ENCODE measurements around the gene TNPO3. TPM values are rescaled to one million over a fixed set of nuclear protein-coding genes. Genes with fewer than 3 reads are reported as not detected.
A peak's percentile ranks its signal among the peaks of the same experiment; 100 is the strongest.

Gene TNPO3
- total and polyA plus RNA-seq, 12 donors = 10.6 to 61.1 (median 41.8) TPM

GRCh38 chr7:128954150-128954549, 100.8 kb downstream of the TNPO3 start:
- Histone ChIP-seq H3K4me3 (no peak overlapping the region), H3K27ac (no peak overlapping the region), H3K4me1 (replicated peaks in 1 of 2) (no peaks in the 10 kb centered on the region), H3K9me3 (replicated peaks in 1 of 3) (no peaks in the 10 kb centered on the region), H3K36me3 (replicated peaks in 1 of 2) (peaks cover 0 to 51% of the 10 kb centered on the region in 2 donors), H3K27me3 (no peaks in the 10 kb centered on the region)
- WGBS, 4 donors = 76 to 86% (median 84%) methylated on average over 2 of the region's 2 CpGs
- TF ChIP-seq POLR2A (IDR thresholded peaks at IDR 0.05) = no peak
- TF ChIP-seq CTCF (IDR thresholded peaks at IDR 0.05) = no peak
- DNase-seq = no peak
- intact Hi-C loops (cut with DNase I) = no loop called here

- intact Hi-C loops (cut with DNase I) = no loop called here
Observed at GRCh38 chr7:128951296-128951695, 103.6 kb downstream of the TNPO3 start.

GRCh38 chr7:128948976-128949760, 105.7 kb downstream of the TNPO3 start:
- H3K4me3 ChIP-seq = no peak overlapping the region
- H3K27me3 ChIP-seq = no peaks in the 10 kb centered on the region
- peak in 2 of 7 donors; percentile 14 to 52 for DNase-seq
- intact Hi-C loops (cut with DNase I) = no loop called here
- H3K36me3 ChIP-seq (replicated peaks in 1 of 2) = peaks cover 0 to 7% of the 10 kb centered on the region in 2 donors
- no peaks in the 10 kb centered on the region for H3K9me3 ChIP-seq (replicated peaks in 1 of 3)
- H3K4me1 ChIP-seq (replicated peaks in 1 of 2) = peaks cover 3 to 8% of the 10 kb centered on the region in 2 donors
- peak overlapping the region in 1 of 5 donors; percentile 16 for H3K27ac ChIP-seq
- 87 to 92% (median 91%) methylated on average over 2 to 4 of the region's 4 CpGs for WGBS, 4 donors
- TF ChIP-seq CTCF (IDR thresholded peaks at IDR 0.05) (no peak), POLR2A (IDR thresholded peaks at IDR 0.05) (no peak)

More at GRCh38 chr7:128951296-128951695, 103.6 kb downstream of the TNPO3 start:
- peaks cover 0 to 26% of the 10 kb centered on the region in 2 donors for H3K36me3 ChIP-seq (replicated peaks in 1 of 2)
- no peak for DNase-seq
- peaks cover 3 to 8% of the 10 kb centered on the region in 2 donors for H3K4me1 ChIP-seq (replicated peaks in 1 of 2)
- no peak for TF ChIP-seq POLR2A (IDR thresholded peaks at IDR 0.05)
- TF ChIP-seq CTCF (IDR thresholded peaks at IDR 0.05) = no peak
- H3K4me3 ChIP-seq = no peak overlapping the region
- 66 to 73% (median 70%) methylated on average over 5 of the region's 5 CpGs for WGBS, 4 donors
- no peaks in the 10 kb centered on the region for H3K9me3 ChIP-seq (replicated peaks in 1 of 3)
- H3K27ac ChIP-seq = no peak overlapping the region
- no peaks in the 10 kb centered on the region for H3K27me3 ChIP-seq

GRCh38 chr7:128948312-128948973, 106.5 kb downstream of the TNPO3 start:
- Histone ChIP-seq H3K36me3 (replicated peaks in 1 of 2) (no peaks in the 10 kb centered on the region), H3K4me3 (no peak overlapping the region)

More at GRCh38 chr7:128948312-128948973, 106.5 kb downstream of the TNPO3 start:
- 76 to 86% (median 79%) methylated on average over 8 to 12 of the region's 12 CpGs for WGBS, 4 donors
- TF ChIP-seq POLR2A (IDR thresholded peaks at IDR 0.05) = no peak
- TF ChIP-seq CTCF (IDR thresholded peaks at IDR 0.05) = no peak
- H3K27me3 ChIP-seq = no peaks in the 10 kb centered on the region
- peaks cover 3 to 8% of the 10 kb centered on the region in 2 donors for H3K4me1 ChIP-seq (replicated peaks in 1 of 2)
- no peaks in the 10 kb centered on the region for H3K9me3 ChIP-seq (replicated peaks in 1 of 3)
- H3K27ac ChIP-seq = peak overlapping the region in 1 of 5 donors; percentile 16
- intact Hi-C loops (cut with DNase I) = no loop called here
- DNase-seq = peak in 1 of 7 donors; percentile 48

All from adrenal gland (tissue), 12 donors.